Panc1 (cell line): ENCODE results near the gene ZNF862.

Experiments
- CTCF ChIP-seq: fragments of 450-650 bp; IDR thresholded peaks from 2 replicates; pipeline ENCODE4 v1.5.1; 2017; ENCODE audit warnings: mild to moderate bottlenecking
- REST ChIP-seq, 2 experiments: IDR thresholded peaks; 2 replicates each; pipeline ENCODE4 v1.6.1; 2011 to 2012; ENCODE audit warnings: low read depth in 2 of 2, control low read depth in 1 of 2, low read length in 1 of 2, mild to moderate bottlenecking in 1 of 2, moderate library complexity in 1 of 2; ENCODE audit not compliant: insufficient read depth in 1 of 2
- SIN3A ChIP-seq: IDR thresholded peaks from 2 replicates; pipeline ENCODE4 v1.6.1; 2012; ENCODE audit warnings: low read depth, mild to moderate bottlenecking, low read length, moderate library complexity, borderline replicate concordance; ENCODE audit not compliant: insufficient read depth

- TF ChIP-seq CTCF (no peak), REST (IDR thresholded peaks at IDR 0.05; ENCODE audit: insufficient read depth in 1 of 2, low read depth in 2 of 2, low read length in 1 of 2) (no peak), SIN3A (no peak)
Measured at GRCh38 chr7:149883048-149883438, 44.9 kb downstream of the ZNF862 start.
